Parathyroid adenoma (tissue), 2 donors: ENCODE measurements around the gene COL18A1.

Source experiments
- H2AFZ ChIP-seq: fragments of 300-600 bp; sonication (generic); one replicate; pipeline ENCODE4 v1.7.0; 2017; ENCODE audit warnings: antibody characterized with exemption, mild to moderate bottlenecking
- H3K27ac ChIP-seq: fragments of 300-600 bp; sonication (generic); one replicate; pipeline ENCODE4 v1.7.0; 2017
- H3K27me3 ChIP-seq: fragments of 300-600 bp; sonication (generic); one replicate; pipeline ENCODE4 v1.7.0; 2017; ENCODE audit warnings: low read length; ENCODE audit not compliant: control insufficient read depth, insufficient read depth
- H3K36me3 ChIP-seq: fragments of 300-600 bp; sonication (generic); one replicate; pipeline ENCODE4 v1.7.0; 2017; ENCODE audit warnings: low read length; ENCODE audit not compliant: control insufficient read depth, insufficient read depth
- H3K4me1 ChIP-seq: fragments of 300-600 bp; sonication (generic); one replicate; pipeline ENCODE4 v1.7.0; 2017; ENCODE audit warnings: control low read depth
- H3K4me2 ChIP-seq: fragments of 300-600 bp; sonication (generic); one replicate; pipeline ENCODE4 v1.7.0; 2017; ENCODE audit warnings: low read length
- H3K4me3 ChIP-seq: fragments of 300-600 bp; sonication (generic); one replicate; pipeline ENCODE4 v1.7.0; 2017; ENCODE audit warnings: low read depth, low read length
- H3K79me2 ChIP-seq: fragments of 300-600 bp; sonication (generic); one replicate; pipeline ENCODE4 v1.7.0; 2017; ENCODE audit warnings: control low read depth
- H3K9ac ChIP-seq: fragments of 300-600 bp; sonication (generic); one replicate; pipeline ENCODE4 v1.7.0; 2017; ENCODE audit warnings: mild to moderate bottlenecking
- H3K9me3 ChIP-seq: fragments of 300-600 bp; sonication (generic); one replicate; pipeline ENCODE4 v1.7.0; 2017; ENCODE audit warnings: low read length; ENCODE audit not compliant: control insufficient read depth
- CTCF ChIP-seq: fragments of 300-600 bp; sonication (generic); IDR thresholded peaks from one replicate; pipeline ENCODE4 v1.7.0; 2017; ENCODE audit warnings: antibody characterized with exemption, mild to moderate bottlenecking
- donor health status: primary hyperparathyroidism.

Gene COL18A1

DNA sequence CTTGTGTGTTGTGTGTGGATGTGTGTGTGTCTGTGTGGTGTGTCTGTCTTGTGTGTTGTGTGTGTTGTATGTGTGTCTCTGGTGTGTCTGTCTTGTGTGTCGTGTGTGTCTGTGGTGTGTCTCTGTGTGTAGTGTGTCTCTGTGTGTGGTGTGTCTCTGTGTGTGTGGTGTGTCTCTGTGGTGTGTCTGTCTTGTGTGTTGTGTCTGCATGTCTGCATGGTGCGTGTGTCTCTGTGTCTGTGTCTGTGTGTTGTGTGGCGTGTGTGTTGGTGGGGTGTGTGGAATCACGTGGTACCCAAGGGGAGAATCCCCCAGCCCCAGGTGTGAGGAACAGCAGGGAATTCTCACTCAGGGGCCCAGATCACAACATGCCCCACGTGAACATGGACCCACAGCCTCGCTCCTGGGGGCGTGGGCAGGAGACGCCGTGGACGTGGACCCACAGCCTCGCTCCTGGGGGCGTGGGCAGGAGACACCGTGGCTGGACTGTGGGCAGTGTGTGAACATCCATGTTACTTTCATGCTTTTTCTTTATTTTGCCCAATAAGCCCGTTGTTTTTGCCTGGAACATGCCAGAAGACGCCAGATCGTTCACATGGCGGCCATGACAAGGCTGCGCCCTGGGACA, 69.5 kb downstream of the COL18A1 start:
- no peak for TF ChIP-seq CTCF
- no peak overlapping the region for H3K4me2 ChIP-seq
- no peak overlapping the region for H2AFZ ChIP-seq
- no peaks in the 10 kb centered on the region for H3K27me3 ChIP-seq
- no peak overlapping the region for H3K27ac ChIP-seq
- no peak overlapping the region for H3K9ac ChIP-seq
- H3K4me3 ChIP-seq, result no peak overlapping the region
- H3K9me3 ChIP-seq, result no peaks in the 10 kb centered on the region
- no peaks in the 10 kb centered on the region for H3K36me3 ChIP-seq
- H3K79me2 ChIP-seq, result no peaks in the 10 kb centered on the region
- H3K4me1 ChIP-seq, result no peaks in the 10 kb centered on the region

DNA sequence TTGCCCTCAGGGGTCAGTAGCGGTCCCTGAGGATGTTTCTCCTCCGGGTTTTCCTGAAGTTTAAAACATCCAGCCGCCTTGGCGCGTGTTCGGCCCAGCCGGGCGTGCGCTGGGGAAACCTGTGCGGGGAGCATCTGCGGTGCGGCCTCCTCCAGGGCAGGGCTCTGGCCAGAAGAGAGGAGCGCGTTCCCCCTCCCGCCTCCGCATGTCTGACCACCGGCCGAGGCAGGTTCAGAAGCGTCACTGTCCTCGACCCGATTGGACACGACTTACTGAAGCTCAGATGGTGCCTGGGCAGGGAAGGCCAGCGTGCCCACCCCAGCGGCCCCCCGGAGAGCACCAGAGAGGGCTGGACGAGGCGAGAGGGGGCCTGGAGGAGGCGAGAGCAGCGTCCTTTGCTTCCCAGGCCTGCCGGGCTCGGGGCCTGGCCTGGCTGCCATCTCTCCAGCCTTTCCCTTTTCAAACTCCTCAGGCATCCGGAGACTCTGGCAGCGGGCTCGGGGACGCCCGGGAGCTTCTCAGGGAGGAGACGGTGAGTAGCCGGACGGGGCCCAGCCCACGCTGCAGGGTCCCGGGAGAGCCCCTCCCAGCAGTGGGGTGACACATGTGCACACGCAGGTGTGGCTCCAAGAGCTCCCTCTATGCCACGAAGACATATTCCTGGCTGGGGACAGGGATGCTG, 70.2 kb downstream of the COL18A1 start:
- Histone ChIP-seq H3K36me3 (no peaks in the 10 kb centered on the region), H3K27me3 (no peaks in the 10 kb centered on the region), H3K4me1 (no peaks in the 10 kb centered on the region), H3K79me2 (no peaks in the 10 kb centered on the region), H2AFZ (no peak overlapping the region), H3K9ac (no peak overlapping the region), H3K27ac (no peak overlapping the region), H3K4me2 (no peak overlapping the region), H3K9me3 (no peaks in the 10 kb centered on the region), H3K4me3 (no peak overlapping the region)
- no peak for TF ChIP-seq CTCF

DNA sequence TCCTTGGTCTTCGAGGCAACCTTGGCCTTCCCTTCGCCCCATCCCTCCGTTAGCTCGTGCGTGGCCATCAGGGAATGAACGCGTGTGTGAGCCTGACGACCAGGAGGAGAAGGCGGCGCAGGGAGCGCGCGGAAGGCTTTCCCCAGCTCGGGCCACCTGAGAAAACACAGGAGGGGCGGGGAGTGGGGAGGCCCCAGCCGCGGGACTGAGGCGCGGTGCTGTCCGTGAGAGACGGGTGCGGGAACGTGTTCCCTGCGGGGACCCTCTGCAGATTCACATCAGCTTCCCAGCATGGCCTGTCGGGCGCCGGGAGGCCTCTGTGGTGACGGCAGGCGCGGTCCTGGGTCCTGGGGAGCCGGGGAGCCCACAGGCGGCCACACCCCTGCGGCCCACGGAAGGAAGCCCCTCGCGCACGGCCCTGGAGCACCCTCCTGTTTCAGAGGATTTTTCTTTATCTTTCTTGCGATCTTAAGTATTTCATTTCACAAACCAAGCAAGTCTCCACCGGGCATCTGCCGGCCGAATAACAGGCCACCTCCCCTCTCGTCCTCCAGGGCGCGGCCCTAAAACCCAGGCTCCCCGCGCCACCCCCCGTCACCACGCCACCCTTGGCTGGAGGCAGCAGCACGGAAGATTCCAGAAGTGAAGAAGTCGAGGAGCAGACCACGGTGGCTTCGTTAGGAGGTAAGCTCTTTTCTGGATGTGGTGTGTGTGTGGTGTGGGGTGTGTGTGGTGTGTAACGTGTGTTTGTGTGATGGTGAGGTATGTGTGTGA, 71.0 kb downstream of the COL18A1 start:
- Histone ChIP-seq H3K27ac (no peak overlapping the region), H3K9me3 (no peaks in the 10 kb centered on the region), H2AFZ (no peak overlapping the region), H3K4me2 (no peak overlapping the region), H3K36me3 (no peaks in the 10 kb centered on the region), H3K4me1 (no peaks in the 10 kb centered on the region), H3K27me3 (no peaks in the 10 kb centered on the region), H3K4me3 (no peak overlapping the region), H3K79me2 (no peaks in the 10 kb centered on the region), H3K9ac (no peak overlapping the region)
- no peak for TF ChIP-seq CTCF

DNA sequence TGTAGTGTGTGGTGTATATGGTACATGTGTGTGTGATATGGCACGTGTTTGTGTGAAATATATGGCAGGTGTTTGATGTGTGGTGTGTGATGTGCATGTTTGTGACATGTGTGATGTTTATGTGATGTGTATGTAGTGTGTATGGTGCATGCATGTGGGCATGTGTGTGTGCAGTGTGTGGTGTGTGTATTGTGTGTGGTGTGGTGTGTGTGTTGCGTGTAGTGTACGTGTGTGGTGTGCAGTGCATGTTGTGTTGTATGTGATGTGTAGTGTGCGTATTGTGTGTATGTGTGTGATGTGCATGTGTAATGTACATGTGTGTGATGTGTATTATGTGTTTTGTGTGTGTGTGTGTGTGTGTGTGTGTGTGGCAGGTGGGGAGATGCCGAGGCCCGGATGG, 71.6 kb downstream of the COL18A1 start:
- Histone ChIP-seq H2AFZ (no peak overlapping the region), H3K27ac (no peak overlapping the region), H3K9me3 (no peaks in the 10 kb centered on the region), H3K4me3 (no peak overlapping the region), H3K9ac (no peak overlapping the region), H3K36me3 (no peaks in the 10 kb centered on the region), H3K4me2 (no peak overlapping the region), H3K27me3 (no peaks in the 10 kb centered on the region), H3K4me1 (no peaks in the 10 kb centered on the region), H3K79me2 (no peaks in the 10 kb centered on the region)
- no peak for TF ChIP-seq CTCF
